ENCODE results near the gene ISLR. TPM values are rescaled to one million over a fixed set of nuclear protein-coding genes. Genes with fewer than 3 reads are reported as not detected.

The ISLR gene
- polyA plus RNA-seq, 1 donor from 2014 or later: not detected

GRCh38 chr15:74185710-74186348, 12.3 kb downstream of the ISLR start:
- TF ChIP-seq MXI1 (conservative IDR thresholded peaks at IDR 0.05; ENCODE audit: poor library complexity, severe bottlenecking): no peak
- TF ChIP-seq EZH2 (IDR thresholded peaks at IDR 0.05; ENCODE audit: borderline replicate concordance, insufficient read depth, low read length, poor library complexity, severe bottlenecking): no peak
- TF ChIP-seq REST (IDR thresholded peaks at IDR 0.05; ENCODE audit: borderline replicate concordance): no peak
- TF ChIP-seq POLR2AphosphoS5 (IDR thresholded peaks at IDR 0.05): no peak
- no peak for TF ChIP-seq RAD21 (conservative IDR thresholded peaks at IDR 0.05)
- no peak for TF ChIP-seq EP300 (conservative IDR thresholded peaks at IDR 0.05; ENCODE audit: poor library complexity, severe bottlenecking)
- TF ChIP-seq CTCF (IDR thresholded peaks at IDR 0.05; ENCODE audit: poor library complexity, severe bottlenecking): no peak
- H3K27ac ChIP-seq (ENCODE audit: low read length): no peak overlapping the region
- no peaks in the 10 kb centered on the region for H3K79me2 ChIP-seq (replicated peaks; ENCODE audit: insufficient read depth, low read length)
- no peaks in the 10 kb centered on the region for H3K36me3 ChIP-seq (ENCODE audit: insufficient read depth, low read length)
- H3K27me3 ChIP-seq (ENCODE audit: insufficient read depth, low read depth, low read length): no peaks in the 10 kb centered on the region
- H3K9me3 ChIP-seq (ENCODE audit: low read length): no peaks in the 10 kb centered on the region
- no peaks in the 10 kb centered on the region for H3F3A ChIP-seq (ENCODE audit: insufficient read depth, low read length, poor library complexity, severe bottlenecking)
- no peak overlapping the region for H3K4me3 ChIP-seq (ENCODE audit: low read length)
- H3K9me2 ChIP-seq (ENCODE audit: insufficient read depth, low read length): no peaks in the 10 kb centered on the region
- H3K4me2 ChIP-seq (ENCODE audit: low read length): no peak overlapping the region
- no peak overlapping the region for H3K9ac ChIP-seq (ENCODE audit: low read length)
- H4K20me1 ChIP-seq (ENCODE audit: insufficient read depth): no peaks in the 10 kb centered on the region
- H2AFZ ChIP-seq (ENCODE audit: low read depth, low read length): no peak overlapping the region

GRCh38 chr15:74188216-74188615, 14.7 kb downstream of the ISLR start:
- no peak overlapping the region for H3K9ac ChIP-seq (ENCODE audit: low read length)
- no peaks in the 10 kb centered on the region for H3K9me3 ChIP-seq (ENCODE audit: low read length)
- no peak overlapping the region for H2AFZ ChIP-seq (ENCODE audit: low read depth, low read length)
- no peaks in the 10 kb centered on the region for H3F3A ChIP-seq (ENCODE audit: insufficient read depth, low read length, poor library complexity, severe bottlenecking)
- no peaks in the 10 kb centered on the region for H3K36me3 ChIP-seq (ENCODE audit: insufficient read depth, low read length)
- H3K4me3 ChIP-seq (ENCODE audit: low read length): no peak overlapping the region
- no peaks in the 10 kb centered on the region for H3K79me2 ChIP-seq (replicated peaks; ENCODE audit: insufficient read depth, low read length)
- H3K27me3 ChIP-seq (ENCODE audit: insufficient read depth, low read depth, low read length): no peaks in the 10 kb centered on the region
- H3K9me2 ChIP-seq (ENCODE audit: insufficient read depth, low read length): no peaks in the 10 kb centered on the region
- H4K20me1 ChIP-seq (ENCODE audit: insufficient read depth): no peaks in the 10 kb centered on the region
- TF ChIP-seq MXI1 (conservative IDR thresholded peaks at IDR 0.05; ENCODE audit: poor library complexity, severe bottlenecking) (no peak), TAF1 (IDR thresholded peaks at IDR 0.05; ENCODE audit: low read depth) (no peak), POLR2AphosphoS5 (IDR thresholded peaks at IDR 0.05) (no peak), RAD21 (conservative IDR thresholded peaks at IDR 0.05) (no peak), REST (IDR thresholded peaks at IDR 0.05; ENCODE audit: borderline replicate concordance) (no peak)
- H3K27ac ChIP-seq (ENCODE audit: low read length): no peak overlapping the region
- H3K4me2 ChIP-seq (ENCODE audit: low read length): no peak overlapping the region

Measured in neural cell (in vitro differentiated cells).